ENCODE measurements around the gene LPP.

The LPP gene

DNA sequence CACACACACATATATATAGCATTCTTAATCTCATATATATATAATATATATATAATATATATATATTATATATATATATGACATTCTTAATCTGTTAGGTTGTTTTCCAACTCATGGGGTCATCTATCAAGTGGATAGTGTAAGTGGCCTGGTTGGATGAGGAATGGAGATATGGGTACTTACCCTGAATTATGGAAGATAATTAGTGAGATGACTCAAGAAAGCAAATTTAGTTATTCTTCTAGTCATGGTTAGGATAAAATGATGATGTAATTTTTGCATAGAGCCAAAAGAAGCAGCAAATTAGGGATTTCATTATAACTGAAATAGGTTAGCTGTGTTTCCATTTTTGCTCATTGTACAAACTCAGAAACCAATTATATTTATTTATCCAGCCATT lies 448.2 kb downstream of the LPP start:
- Histone ChIP-seq H3K27me3 (replicated peaks) (no peaks in the 10 kb centered on the region), H3K27ac (no peak overlapping the region), H3K36me3 (replicated peaks) (no peaks in the 10 kb centered on the region), H3K4me3 (ENCODE audit: low read depth, low read length) (no peak overlapping the region)
- in situ Hi-C loops (cut with HindIII; ENCODE audit: low pct_ligation_motif_present, low sequenced_read_pairs) = no loop called here
- no peak for DNase-seq
- TF ChIP-seq, protein P1, sequence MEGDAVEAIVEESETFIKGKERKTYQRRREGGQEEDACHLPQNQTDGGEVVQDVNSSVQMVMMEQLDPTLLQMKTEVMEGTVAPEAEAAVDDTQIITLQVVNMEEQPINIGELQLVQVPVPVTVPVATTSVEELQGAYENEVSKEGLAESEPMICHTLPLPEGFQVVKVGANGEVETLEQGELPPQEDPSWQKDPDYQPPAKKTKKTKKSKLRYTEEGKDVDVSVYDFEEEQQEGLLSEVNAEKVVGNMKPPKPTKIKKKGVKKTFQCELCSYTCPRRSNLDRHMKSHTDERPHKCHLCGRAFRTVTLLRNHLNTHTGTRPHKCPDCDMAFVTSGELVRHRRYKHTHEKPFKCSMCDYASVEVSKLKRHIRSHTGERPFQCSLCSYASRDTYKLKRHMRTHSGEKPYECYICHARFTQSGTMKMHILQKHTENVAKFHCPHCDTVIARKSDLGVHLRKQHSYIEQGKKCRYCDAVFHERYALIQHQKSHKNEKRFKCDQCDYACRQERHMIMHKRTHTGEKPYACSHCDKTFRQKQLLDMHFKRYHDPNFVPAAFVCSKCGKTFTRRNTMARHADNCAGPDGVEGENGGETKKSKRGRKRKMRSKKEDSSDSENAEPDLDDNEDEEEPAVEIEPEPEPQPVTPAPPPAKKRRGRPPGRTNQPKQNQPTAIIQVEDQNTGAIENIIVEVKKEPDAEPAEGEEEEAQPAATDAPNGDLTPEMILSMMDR (IDR thresholded peaks at IDR 0.05; ENCODE audit: low read depth, low read length, missing control alignments) = no peak

DNA sequence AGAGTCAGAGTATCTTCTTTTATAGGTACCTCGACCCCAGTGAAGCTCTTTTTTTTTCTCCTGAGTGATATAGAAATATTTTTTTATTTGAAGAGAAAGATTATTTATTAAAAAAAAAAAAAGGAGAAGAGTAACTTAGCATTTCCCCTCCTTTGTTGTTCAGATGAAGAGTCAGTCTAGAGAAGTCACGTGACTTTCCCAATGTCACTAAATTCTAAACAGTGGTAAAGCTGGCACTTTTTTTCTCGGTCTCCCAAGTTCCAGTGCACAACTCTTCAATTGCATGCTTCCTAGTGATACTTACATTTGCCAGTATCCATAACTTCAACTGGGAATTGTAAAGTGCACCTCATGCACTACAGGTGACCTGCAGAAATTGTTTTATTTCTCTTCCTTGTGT lies 448.7 kb downstream of the LPP start:
- H3K27me3 ChIP-seq (replicated peaks) = no peaks in the 10 kb centered on the region
- TF ChIP-seq, protein P1 (IDR thresholded peaks at IDR 0.05; ENCODE audit: low read depth, low read length, missing control alignments) = no peak
- H3K4me3 ChIP-seq (ENCODE audit: low read depth, low read length) = no peak overlapping the region
- H3K27ac ChIP-seq = no peak overlapping the region
- in situ Hi-C loops (cut with HindIII; ENCODE audit: low pct_ligation_motif_present, low sequenced_read_pairs) = no loop called here
- no peak for DNase-seq
- H3K36me3 ChIP-seq (replicated peaks) = no peaks in the 10 kb centered on the region

DNA sequence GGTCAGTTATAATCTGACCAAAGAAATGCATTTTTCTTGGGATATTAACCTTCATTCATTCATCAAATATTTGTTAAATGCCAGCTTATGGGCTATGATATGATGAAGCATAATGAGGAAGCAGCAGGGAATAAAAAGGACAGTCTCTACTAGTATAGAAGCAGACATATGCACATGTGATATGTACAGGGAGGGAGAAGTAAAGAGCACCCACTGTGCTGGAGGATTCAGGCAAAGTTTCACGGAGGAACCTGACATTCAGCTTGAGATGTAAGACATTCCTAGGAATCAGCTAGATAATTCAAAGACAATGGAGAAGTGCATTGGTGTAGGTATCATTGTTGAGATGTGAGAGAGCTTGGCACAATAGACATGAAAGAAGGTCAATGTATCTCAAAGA lies 450.7 kb downstream of the LPP start:
- TF ChIP-seq, protein P1 (IDR thresholded peaks at IDR 0.05; ENCODE audit: low read depth, low read length, missing control alignments) = no peak
- Histone ChIP-seq H3K27ac (no peak overlapping the region), H3K36me3 (replicated peaks) (peaks cover 6% of the 10 kb centered on the region), H3K27me3 (replicated peaks) (no peaks in the 10 kb centered on the region), H3K4me3 (ENCODE audit: low read depth, low read length) (no peak overlapping the region)
- in situ Hi-C loops (cut with HindIII; ENCODE audit: low pct_ligation_motif_present, low sequenced_read_pairs) = no loop called here
- no peak for DNase-seq

DNA sequence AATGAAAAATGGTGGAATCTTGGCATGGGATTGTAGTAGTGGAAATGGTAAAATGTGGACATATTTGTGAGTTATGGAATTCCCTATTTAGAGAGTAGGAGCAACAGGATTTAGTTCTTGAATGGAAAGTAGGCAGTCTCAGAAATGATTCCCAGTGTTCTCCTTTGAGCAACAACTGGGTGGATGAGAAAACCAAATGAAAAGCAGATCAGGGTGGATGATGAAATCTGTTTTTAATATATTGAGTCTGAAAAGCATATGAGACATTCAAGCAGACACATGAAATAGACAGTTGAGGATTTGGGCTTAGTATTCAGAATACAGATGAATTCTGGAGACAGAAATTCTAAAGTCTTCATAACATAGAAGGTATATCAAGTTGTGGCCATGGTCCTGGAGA lies 451.3 kb downstream of the LPP start:
- H3K27ac ChIP-seq = no peak overlapping the region
- H3K4me3 ChIP-seq (ENCODE audit: low read depth, low read length) = no peak overlapping the region
- H3K27me3 ChIP-seq (replicated peaks) = no peaks in the 10 kb centered on the region
- in situ Hi-C loops (cut with HindIII; ENCODE audit: low pct_ligation_motif_present, low sequenced_read_pairs) = no loop called here
- H3K36me3 ChIP-seq (replicated peaks) = peaks cover 11% of the 10 kb centered on the region
- DNase-seq = no peak
- TF ChIP-seq, protein P1 (IDR thresholded peaks at IDR 0.05; ENCODE audit: low read depth, low read length, missing control alignments) = no peak

DNA sequence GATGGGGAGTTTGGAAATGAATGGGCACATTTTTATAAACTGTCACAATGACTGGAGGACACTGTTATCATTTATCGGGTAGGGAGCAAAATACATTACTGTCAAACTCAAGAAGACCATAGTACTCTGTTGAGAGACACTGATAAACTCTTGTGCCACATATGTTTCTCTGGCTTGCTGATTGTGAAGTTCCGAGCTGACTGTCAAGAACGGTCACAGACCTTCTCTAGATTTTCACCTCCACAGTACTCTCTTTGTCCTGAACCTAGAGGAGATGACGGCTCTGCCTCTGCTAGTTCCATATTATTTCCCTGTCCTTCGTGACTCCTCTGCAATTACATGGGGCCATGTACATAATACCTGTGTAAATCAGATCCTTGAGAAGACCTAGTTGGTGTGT lies 451.9 kb downstream of the LPP start:
- H3K36me3 ChIP-seq (replicated peaks) = peaks cover 12% of the 10 kb centered on the region
- H3K27ac ChIP-seq = no peak overlapping the region
- in situ Hi-C loops (cut with HindIII; ENCODE audit: low pct_ligation_motif_present, low sequenced_read_pairs) = no loop called here
- DNase-seq = no peak
- no peaks in the 10 kb centered on the region for H3K27me3 ChIP-seq (replicated peaks)
- TF ChIP-seq, protein P1 (IDR thresholded peaks at IDR 0.05; ENCODE audit: low read depth, low read length, missing control alignments) = no peak
- no peak overlapping the region for H3K4me3 ChIP-seq (ENCODE audit: low read depth, low read length)

DNA sequence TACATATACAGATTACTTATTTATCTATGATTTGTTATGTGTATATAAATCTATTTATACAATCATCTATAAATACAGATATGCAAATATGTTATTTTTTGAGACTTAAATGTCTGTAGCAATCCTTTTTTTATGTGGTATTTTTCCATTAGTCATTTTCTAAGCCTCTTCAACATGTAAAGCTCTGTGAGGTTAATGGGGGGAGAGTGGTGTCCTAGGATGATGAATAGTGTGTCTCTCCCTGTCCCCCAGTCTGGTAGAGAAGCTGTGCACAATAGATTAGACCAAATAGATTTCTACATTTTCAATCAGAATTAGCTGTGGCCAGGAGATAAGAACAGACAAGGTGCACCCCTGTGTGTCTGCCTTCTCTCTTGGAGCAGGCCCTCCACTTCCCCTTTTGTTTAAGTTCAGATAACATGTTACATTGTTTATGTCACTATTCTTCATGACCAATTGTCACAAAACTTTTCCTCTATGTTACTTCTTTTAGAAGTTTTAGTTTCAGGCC lies 453.9 kb downstream of the LPP start:
- TF ChIP-seq, protein P1 (IDR thresholded peaks at IDR 0.05; ENCODE audit: low read depth, low read length, missing control alignments) = no peak
- H3K4me3 ChIP-seq (ENCODE audit: low read depth, low read length) = no peak overlapping the region
- peaks cover 12% of the 10 kb centered on the region for H3K36me3 ChIP-seq (replicated peaks)
- H3K27ac ChIP-seq = no peak overlapping the region
- no peaks in the 10 kb centered on the region for H3K27me3 ChIP-seq (replicated peaks)
- in situ Hi-C loops (cut with HindIII; ENCODE audit: low pct_ligation_motif_present, low sequenced_read_pairs) = no loop called here
- no peak for DNase-seq
